AG04450 (cell line): ENCODE measurements around the gene RFTN1. TPM values are rescaled to one million over a fixed set of nuclear protein-coding genes. Genes with fewer than 3 reads are reported as not detected.

ENCODE experiments used
- CTCF ChIA-PET: fragments of 300-600, 350-600 bp; formaldehyde crosslinking; extraction: SDS; loops from one replicate; lab custom pipeline; 2022; ENCODE audit warnings: antibody characterized with exemption, inconsistent platforms; lab: Charles Lee
- POLR2A ChIA-PET: fragments of 350-600 bp; formaldehyde crosslinking; extraction: SDS; loops from one replicate; lab custom pipeline; 2021; ENCODE audit warnings: antibody characterized with exemption, inconsistent platforms; lab: Yijun Ruan, JAX
- DNase-seq: peaks from one replicate; pipeline ENCODE4 v3.0.0-alpha.2; 2011; ENCODE audit warnings: low read depth, low spot score
- H3K27ac ChIP-seq: one replicate; pipeline ENCODE4 v1.5.1; 2012; ENCODE audit warnings: low read depth, low read length, control low read depth
- H3K27me3 ChIP-seq: one replicate; pipeline ENCODE4 v1.6.0; 2012; ENCODE audit warnings: low read length; ENCODE audit not compliant: control insufficient read depth, insufficient read depth
- H3K4me3 ChIP-seq: 2 replicates; pipeline ENCODE4 v1.5.1; 2011; ENCODE audit warnings: mild to moderate bottlenecking, low read depth, low read length, control low read depth
- H3K9me3 ChIP-seq: 2 replicates; pipeline ENCODE4 v1.5.1; 2012; ENCODE audit warnings: low read length; ENCODE audit not compliant: control insufficient read depth, insufficient read depth
- polyA plus RNA-seq: library from polyadenylated mRNA; depleted of rRNA; stranded (reverse); fragments of >200 nt; gene quantifications from 2 replicates; pipeline ENCODE4 v1.2.3, GENCODE V29; 2011
- TF ChIP-seq, protein P1 (sequence below): IDR thresholded peaks from 2 replicates; pipeline ENCODE4 v1.5.1; 2011; ENCODE audit warnings: low read depth, low read length, control low read depth, inconsistent platforms

RFTN1 gene
- polyA plus RNA-seq, 1 experiment: 97.3 TPM

DNA sequence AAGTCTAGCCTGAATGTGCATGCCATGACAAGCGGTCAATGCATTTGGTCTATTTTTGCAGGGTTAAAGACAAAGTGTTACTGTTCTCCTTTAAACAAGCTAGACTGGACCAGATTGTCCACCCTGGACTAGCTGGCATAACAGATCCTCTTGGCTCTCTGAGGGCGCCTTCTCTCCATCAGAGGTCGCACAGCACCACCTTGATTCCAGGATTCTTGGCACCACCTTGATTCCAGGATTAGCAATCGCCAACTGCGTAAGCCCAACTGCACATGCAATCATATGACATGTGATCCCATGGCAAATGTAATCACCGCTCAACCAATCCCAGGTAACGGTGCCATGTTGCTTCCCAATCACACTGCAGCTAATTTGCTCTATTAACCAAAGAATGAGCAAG, 149.9 kb downstream of the RFTN1 start:
- TF ChIP-seq, protein P1, sequence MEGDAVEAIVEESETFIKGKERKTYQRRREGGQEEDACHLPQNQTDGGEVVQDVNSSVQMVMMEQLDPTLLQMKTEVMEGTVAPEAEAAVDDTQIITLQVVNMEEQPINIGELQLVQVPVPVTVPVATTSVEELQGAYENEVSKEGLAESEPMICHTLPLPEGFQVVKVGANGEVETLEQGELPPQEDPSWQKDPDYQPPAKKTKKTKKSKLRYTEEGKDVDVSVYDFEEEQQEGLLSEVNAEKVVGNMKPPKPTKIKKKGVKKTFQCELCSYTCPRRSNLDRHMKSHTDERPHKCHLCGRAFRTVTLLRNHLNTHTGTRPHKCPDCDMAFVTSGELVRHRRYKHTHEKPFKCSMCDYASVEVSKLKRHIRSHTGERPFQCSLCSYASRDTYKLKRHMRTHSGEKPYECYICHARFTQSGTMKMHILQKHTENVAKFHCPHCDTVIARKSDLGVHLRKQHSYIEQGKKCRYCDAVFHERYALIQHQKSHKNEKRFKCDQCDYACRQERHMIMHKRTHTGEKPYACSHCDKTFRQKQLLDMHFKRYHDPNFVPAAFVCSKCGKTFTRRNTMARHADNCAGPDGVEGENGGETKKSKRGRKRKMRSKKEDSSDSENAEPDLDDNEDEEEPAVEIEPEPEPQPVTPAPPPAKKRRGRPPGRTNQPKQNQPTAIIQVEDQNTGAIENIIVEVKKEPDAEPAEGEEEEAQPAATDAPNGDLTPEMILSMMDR: no peak
- no peaks in the 10 kb centered on the region for H3K27me3 ChIP-seq
- H3K9me3 ChIP-seq: no peaks in the 10 kb centered on the region; the same call in 1 of the 2 replicates
- POLR2A ChIA-PET: no interaction called here
- H3K27ac ChIP-seq: no peak overlapping the region
- DNase-seq: no peak
- CTCF ChIA-PET: no interaction called here
- no peak overlapping the region for H3K4me3 ChIP-seq

DNA sequence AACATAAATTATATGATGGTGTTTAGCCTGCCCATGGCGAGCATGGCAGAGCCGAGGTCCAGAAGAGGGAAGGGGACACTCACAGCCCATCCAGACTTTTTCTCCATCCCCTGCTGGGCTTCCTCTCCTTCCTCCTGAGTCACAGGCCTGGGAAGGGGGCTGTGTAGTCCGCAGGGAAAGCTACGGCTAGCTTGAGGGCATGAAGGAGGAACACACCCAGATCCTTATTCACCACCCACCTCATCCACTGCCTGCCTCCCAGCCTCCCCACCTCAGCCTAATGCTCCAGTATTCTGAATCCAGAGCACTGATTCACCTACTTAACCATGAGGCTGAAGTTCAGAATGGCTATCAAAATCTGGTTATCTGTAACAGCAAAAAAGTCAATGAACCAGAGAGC, 150.7 kb downstream of the RFTN1 start:
- H3K4me3 ChIP-seq: no peak overlapping the region
- no peaks in the 10 kb centered on the region for H3K9me3 ChIP-seq
- ChIA-PET POLR2A (no interaction called here), CTCF (no interaction called here)
- no peak overlapping the region for H3K27ac ChIP-seq
- H3K27me3 ChIP-seq: no peaks in the 10 kb centered on the region
- no peak for DNase-seq
- TF ChIP-seq, protein P1: no peak

DNA sequence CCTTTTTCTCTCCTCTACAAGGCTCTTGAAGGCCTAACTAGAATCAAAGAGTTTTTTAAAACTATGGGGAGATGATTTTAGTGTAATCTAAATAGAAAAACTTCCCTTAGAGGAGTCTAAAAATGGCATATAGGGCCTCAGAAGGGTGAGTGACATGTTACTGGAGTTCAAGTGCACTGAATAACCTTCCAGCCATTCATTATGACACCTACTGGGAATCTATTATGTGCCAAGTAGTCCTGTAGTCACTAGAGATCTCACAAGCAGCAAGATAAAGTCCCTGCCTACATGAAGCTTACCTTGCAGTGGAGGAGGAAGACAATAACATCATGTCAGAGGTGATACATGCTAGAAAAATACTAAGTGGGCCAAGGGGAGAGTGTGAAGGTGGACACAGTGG, 152.4 kb downstream of the RFTN1 start:
- Histone ChIP-seq H3K4me3 (no peak overlapping the region), H3K27ac (no peak overlapping the region), H3K9me3 (no peaks in the 10 kb centered on the region), H3K27me3 (no peaks in the 10 kb centered on the region)
- ChIA-PET CTCF (no interaction called here), POLR2A (no interaction called here)
- no peak for DNase-seq
- TF ChIP-seq, protein P1: no peak

DNA sequence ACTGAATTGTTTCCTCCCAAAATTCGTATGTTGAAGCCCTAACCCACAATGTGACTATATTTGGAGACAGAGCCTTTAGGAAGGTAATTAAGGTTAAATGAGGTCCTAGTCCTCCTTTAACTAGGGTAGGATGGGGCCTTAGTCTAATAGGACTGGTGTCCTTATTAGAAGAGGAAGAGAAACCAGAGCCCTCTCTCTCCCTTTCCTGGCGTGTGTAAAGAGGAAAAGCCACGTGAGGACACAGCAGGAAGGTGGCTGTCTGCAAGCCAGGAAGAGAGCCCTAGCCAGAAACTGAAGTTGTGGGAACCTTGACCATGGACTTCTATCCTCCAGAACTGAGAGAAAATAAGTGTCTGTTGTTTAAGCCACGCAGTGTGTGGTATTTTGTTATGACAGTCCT, 154.2 kb downstream of the RFTN1 start:
- CTCF ChIA-PET: interaction anchor here (2.6 kb wide), 1 partner anchor 158 kb away, joined by 7 read pairs; no protein-coding TSS in a partner anchor
- H3K27ac ChIP-seq: no peak overlapping the region
- TF ChIP-seq, protein P1: no peak
- DNase-seq: no peak
- POLR2A ChIA-PET: no interaction called here
- no peak overlapping the region for H3K4me3 ChIP-seq
- H3K9me3 ChIP-seq: no peaks in the 10 kb centered on the region
- no peaks in the 10 kb centered on the region for H3K27me3 ChIP-seq

DNA sequence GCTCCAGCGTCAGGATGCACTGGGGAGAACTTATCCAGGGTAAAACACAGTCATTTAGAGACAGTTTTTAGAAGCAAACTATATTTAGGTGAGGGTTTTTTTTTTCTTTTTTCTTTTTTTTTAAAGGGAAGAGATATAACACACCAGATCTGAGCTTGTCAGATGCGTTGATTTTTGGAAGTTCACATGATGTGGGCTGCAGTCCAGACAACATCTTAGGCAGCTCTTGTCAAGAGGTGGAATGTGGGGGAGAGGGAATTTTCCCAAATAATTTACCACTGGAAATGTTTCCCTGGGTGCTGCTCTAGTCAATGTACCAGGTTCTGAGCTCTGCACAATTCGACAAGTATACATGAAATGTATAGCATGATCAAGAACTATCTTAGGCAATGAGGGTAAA, 155.2 kb downstream of the RFTN1 start:
- Histone ChIP-seq H3K27ac (no peak overlapping the region), H3K27me3 (no peaks in the 10 kb centered on the region), H3K9me3 (no peaks in the 10 kb centered on the region), H3K4me3 (no peak overlapping the region)
- TF ChIP-seq, protein P1: no peak
- ChIA-PET CTCF (interaction anchor here (1.0 to 2.6 kb wide), 3 partner anchors 9 to 159 kb away, joined by 3 to 7 read pairs (median 3); no protein-coding TSS in a partner anchor), POLR2A (no interaction called here)
- DNase-seq: no peak
